22Rv1 (cell line): ENCODE results near the gene VAMP5.

Experiments
- H3K27ac ChIP-seq: fragments of 450-650 bp; 2 replicates; pipeline ENCODE4 v1.5.1; 2017
- CTCF ChIP-seq: fragments of 450-650 bp; IDR thresholded peaks from 2 replicates; pipeline ENCODE4 v1.5.1; 2017; ENCODE audit warnings: mild to moderate bottlenecking
- ZFX ChIP-seq: fragments of 450-650 bp; IDR thresholded peaks from 2 replicates; pipeline ENCODE4 v1.6.1; 2017; ENCODE audit warnings: antibody characterized with exemption, borderline replicate concordance

VAMP5 gene

GRCh38 chr2:85615413-85615728 is 31.1 kb downstream of the VAMP5 start:
- TF ChIP-seq CTCF (no peak), ZFX (no peak)
- H3K27ac ChIP-seq: peak overlapping the region; percentile 91

DNA sequence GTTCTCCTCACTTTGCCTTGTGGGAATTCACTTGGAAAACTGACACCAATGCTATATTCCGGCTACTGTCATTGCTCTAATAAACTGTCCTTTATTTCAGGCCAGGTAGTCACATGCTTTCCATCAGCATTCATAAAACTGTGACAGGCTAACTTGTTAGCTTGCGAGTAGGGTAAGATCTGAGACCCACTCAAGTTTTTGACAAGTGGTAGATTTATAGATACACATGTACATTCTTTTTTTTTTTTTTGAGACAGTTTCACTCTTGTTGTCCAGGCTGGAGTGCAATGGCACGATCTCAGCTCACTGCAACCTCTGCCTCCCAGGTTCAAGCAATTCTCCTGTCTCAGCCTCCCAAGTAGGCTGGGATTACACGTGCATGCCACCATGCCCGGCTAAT is 33.5 kb downstream of the VAMP5 start:
- peak overlapping the region; percentile 91; the same call in 1 of the 2 replicates for H3K27ac ChIP-seq

- no peak overlapping the region for H3K27ac ChIP-seq
- TF ChIP-seq ZFX: no peak
- TF ChIP-seq CTCF: no peak
Observed at GRCh38 chr2:85619617-85620016, 35.4 kb downstream of the VAMP5 start.

- TF ChIP-seq ZFX: no peak
- no peak for TF ChIP-seq CTCF
Observed at GRCh38 chr2:85621338-85621737, 37.1 kb downstream of the VAMP5 start.

GRCh38 chr2:85623991-85624390 is 39.8 kb downstream of the VAMP5 start:
- H3K27ac ChIP-seq: no peak overlapping the region
- TF ChIP-seq ZFX (no peak), CTCF (no peak)

More at GRCh38 chr2:85621338-85621737, 37.1 kb downstream of the VAMP5 start:
- H3K27ac ChIP-seq: no peak overlapping the region

DNA sequence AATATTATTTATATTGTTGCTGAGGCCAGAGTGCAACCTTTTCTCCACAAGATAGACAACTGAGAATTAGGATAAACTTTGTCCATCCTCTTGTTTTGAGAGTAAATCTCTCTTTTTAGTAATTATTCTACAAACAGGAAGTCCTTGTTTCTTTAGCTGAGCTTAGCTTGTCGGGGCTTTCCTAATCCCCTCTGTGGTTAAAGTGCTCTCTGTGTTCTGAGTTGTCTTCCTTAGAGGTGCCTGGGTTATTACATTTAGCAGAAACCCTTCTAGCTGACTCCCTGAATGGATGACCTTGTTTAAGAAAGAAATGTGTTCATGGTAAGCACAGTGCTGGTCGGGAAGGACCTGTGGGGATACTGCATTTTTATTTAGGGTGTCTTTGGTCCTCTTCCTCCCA is 44.4 kb downstream of the VAMP5 start:
- no peak overlapping the region for H3K27ac ChIP-seq
- TF ChIP-seq CTCF: no peak
- TF ChIP-seq ZFX: no peak

- TF ChIP-seq ZFX (no peak), CTCF (no peak)
Observed at GRCh38 chr2:85631316-85631715, 47.1 kb downstream of the VAMP5 start.

GRCh38 chr2:85635011-85635410 is 50.8 kb downstream of the VAMP5 start:
- TF ChIP-seq ZFX (no peak), CTCF (no peak)
- no peak overlapping the region for H3K27ac ChIP-seq

More at GRCh38 chr2:85631316-85631715, 47.1 kb downstream of the VAMP5 start:
- H3K27ac ChIP-seq: no peak overlapping the region
